GM23338 (cell line): Measurements from ENCODE around the gene RUSC1.

ENCODE experiments used
- CTCF ChIP-seq, 2 experiments: fragments of 200-600 bp in 1 of 2; sonication (generic) in 1 of 2; conservative IDR thresholded peaks; 2 replicates each; pipeline versions ENCODE4 v1.5.1 to v1.6.1; 2016 to 2017; ENCODE audit warnings: antibody characterized with exemption in 2 of 2, low read depth in 2 of 2, mild to moderate bottlenecking in 2 of 2, moderate library complexity in 1 of 2
- ETS1 ChIP-seq: IDR thresholded peaks from 2 replicates; pipeline ENCODE4 v1.6.1; 2016; ENCODE audit warnings: antibody characterized with exemption
- EZH2 ChIP-seq: fragments of 200-600 bp; sonication (generic); IDR thresholded peaks from one replicate; pipeline ENCODE4 v1.8.0; 2017; ENCODE audit warnings: antibody characterized with exemption, mild to moderate bottlenecking, low read depth; ENCODE audit not compliant: unreplicated experiment
- POLR2AphosphoS5 ChIP-seq: IDR thresholded peaks from 2 replicates; pipeline ENCODE4 v1.6.1; 2016; ENCODE audit warnings: antibody characterized with exemption, low read depth

- no peak for TF ChIP-seq CTCF (conservative IDR thresholded peaks at IDR 0.05; ENCODE audit: low read depth in 2 of 2)
- TF ChIP-seq EZH2, result no peak
- TF ChIP-seq POLR2AphosphoS5, result no peak
- TF ChIP-seq ETS1, result no peak
These were observed 20.7 kb upstream of the RUSC1 start for GRCh38 chr1:155300024-155300423.
